ENCODE results near the gene KLC3. TPM values are rescaled to one million over a fixed set of nuclear protein-coding genes. Genes with fewer than 3 reads are reported as not detected.

KLC3 gene
- total and polyA plus RNA-seq, 2 of the 8 experiments (the other 6 are each of a cell fraction or from before 2014, with no cell fraction given): 1.3 to 2.8 TPM

GRCh38 chr19:45295873-45296272, 44.7 kb upstream of the KLC3 start:
- H3K4me2 ChIP-seq (ENCODE audit: insufficient read depth in 1 of 2, low read depth in 2 of 2, low read length in 2 of 2): no peak overlapping the region
- no peak overlapping the region for H4K5ac ChIP-seq (ENCODE audit: insufficient read length, low read depth, low read length)
- H3K4me1 ChIP-seq (replicated peaks in 1 of 4; ENCODE audit: control insufficient read depth in 3 of 4, insufficient read depth in 4 of 4, low read length in 3 of 4): no peaks in the 10 kb centered on the region
- no peak overlapping the region for H3K27ac ChIP-seq (ENCODE audit: low read depth, low read length)
- no peak overlapping the region for H3K18ac ChIP-seq (ENCODE audit: extremely low read depth, low read length)
- no peaks in the 10 kb centered on the region for H3K9me3 ChIP-seq (ENCODE audit: insufficient read depth in 2 of 2, low read depth in 1 of 2, low read length in 1 of 2)
- H4K91ac ChIP-seq (replicated peaks; ENCODE audit: insufficient read length, low read length): no peak overlapping the region
- H3K56ac ChIP-seq (replicated peaks; ENCODE audit: insufficient read length, low read depth, low read length): no peak overlapping the region
- H2AK5ac ChIP-seq (ENCODE audit: low read depth, low read length): no peak overlapping the region
- FAIRE-seq: no peak
- H2AFZ ChIP-seq (ENCODE audit: low read length): no peak overlapping the region
- CTCF ChIA-PET (ENCODE audit: partially characterized antibody): interaction anchor here (0.9 to 1.5 kb wide), 4 partner anchors 9 to 26 kb away, joined by 3 to 6 read pairs (median 3); no protein-coding TSS in a partner anchor
- POLR2A ChIA-PET (ENCODE audit: partially characterized antibody): no interaction called here
- peaks cover 0 to 2% of the 10 kb centered on the region in 2 experiments for H4K20me1 ChIP-seq (replicated peaks in 1 of 2; ENCODE audit: control insufficient read depth in 1 of 2, insufficient read depth in 2 of 2, low read length in 2 of 2)
- H2BK120ac ChIP-seq (replicated peaks; ENCODE audit: low read depth, low read length): no peak overlapping the region
- TF ChIP-seq RXRA (IDR thresholded peaks at IDR 0.05; ENCODE audit: insufficient read depth, low read depth, low read length) (no peak), KDM1A (IDR thresholded peaks at IDR 0.05; ENCODE audit: borderline replicate concordance, low read length) (peak; percentile 53; the same call in 1 of the 2 replicates)
- peaks cover 0 to 4% (median 1%) of the 10 kb centered on the region in 4 experiments; a peak in 4 of 8 replicates for H3K36me3 ChIP-seq (ENCODE audit: control insufficient read depth in 2 of 4, insufficient read depth in 4 of 4, low read length in 3 of 4)
- no peak overlapping the region for H3K14ac ChIP-seq (ENCODE audit: insufficient read length)
- H3K79me1 ChIP-seq (ENCODE audit: low read depth, low read length): no peaks in the 10 kb centered on the region
- no peak overlapping the region for H2BK12ac ChIP-seq (ENCODE audit: low read depth, low read length)
- no peak overlapping the region for H3K4ac ChIP-seq (replicated peaks; ENCODE audit: insufficient read length, low read depth, low read length)
- no peak overlapping the region for H3K23ac ChIP-seq (ENCODE audit: insufficient read length)
- H2BK5ac ChIP-seq (ENCODE audit: low read depth, low read length): no peak overlapping the region
- H2BK20ac ChIP-seq (ENCODE audit: low read length): no peak overlapping the region
- H4K8ac ChIP-seq (ENCODE audit: extremely low read depth, insufficient read depth, low read length): no peak overlapping the region
- no peak overlapping the region for H3K9ac ChIP-seq (replicated peaks in 1 of 4; ENCODE audit: extremely low read depth in 1 of 4, low read depth in 3 of 4, low read length in 3 of 4)
- H3K27me3 ChIP-seq (replicated peaks in 1 of 4; ENCODE audit: control insufficient read depth in 3 of 4, extremely low read depth in 1 of 4, insufficient read depth in 3 of 4, low read length in 3 of 4): no peaks in the 10 kb centered on the region
- H3K4me3 ChIP-seq (ENCODE audit: extremely low read depth in 1 of 4, insufficient read depth in 2 of 4, low read depth in 3 of 4, low read length in 4 of 4): no peak overlapping the region
- DNase-seq (ENCODE audit: low read depth in 1 of 2, low spot score in 2 of 2): no peak
- H3K79me2 ChIP-seq (ENCODE audit: control insufficient read depth in 1 of 2, insufficient read depth in 2 of 2, low read length in 2 of 2): no peaks in the 10 kb centered on the region
- H3K23me2 ChIP-seq (ENCODE audit: low read depth, low read length): no peaks in the 10 kb centered on the region; the same call in 1 of the 2 replicates
- H2BK15ac ChIP-seq (ENCODE audit: low read length): no peak overlapping the region

Measured in H1 (cell line).